ENCODE measurements around the gene KDM4B.

Gene KDM4B

GRCh38 chr19:5098646-5099045 is 129.7 kb downstream of the KDM4B start:
- Histone ChIP-seq H3K9me3 (ENCODE audit: insufficient read depth, low read length, severe bottlenecking) (peaks cover 38% of the 10 kb centered on the region), H3K27me3 (ENCODE audit: insufficient read depth, low read length, poor library complexity) (no peaks in the 10 kb centered on the region), H2AFZ (ENCODE audit: low read depth, low read length) (no peak overlapping the region), H3K79me2 (ENCODE audit: insufficient read depth, low read length) (no peaks in the 10 kb centered on the region), H3K36me3 (ENCODE audit: insufficient read depth, low read length) (peaks cover 78% of the 10 kb centered on the region), H3K9ac (ENCODE audit: low read depth, low read length) (no peak overlapping the region), H3K4me3 (ENCODE audit: low read depth in 1 of 2, low read length in 2 of 2) (0 out of 4 replicates have a peak overlapping the region, but pooled peaks of 1 of the 2 experiments have one; percentile 1), H3K27ac (ENCODE audit: low read length) (no peak overlapping the region), H3K4me1 (ENCODE audit: insufficient read depth, low read length) (no peaks in the 10 kb centered on the region), H3K4me2 (ENCODE audit: insufficient read depth, low read length) (no peak overlapping the region), H4K20me1 (ENCODE audit: insufficient read depth, low read length) (peaks cover 6% of the 10 kb centered on the region; the same call in 1 of the 2 replicates)
- TF ChIP-seq CTCF (IDR thresholded peaks at IDR 0.05; ENCODE audit: borderline replicate concordance, extremely low read depth, low read length, poor library complexity, severe bottlenecking) (no peak), EZH2 (IDR thresholded peaks at IDR 0.05; ENCODE audit: borderline replicate concordance, low read depth, low read length, severe bottlenecking) (no peak)
- ATAC-seq (ENCODE audit: insufficient read depth, low read depth): no peak
- DNase-seq: no peak

GRCh38 chr19:5099701-5100221 is 130.8 kb downstream of the KDM4B start:
- no peaks in the 10 kb centered on the region for H3K79me2 ChIP-seq (ENCODE audit: insufficient read depth, low read length)
- DNase-seq (peak; percentile 26), ATAC-seq (ENCODE audit: insufficient read depth, low read depth) (no peak)
- no peak overlapping the region for H3K27ac ChIP-seq (ENCODE audit: low read length)
- no peak for TF ChIP-seq EZH2 (IDR thresholded peaks at IDR 0.05; ENCODE audit: borderline replicate concordance, low read depth, low read length, severe bottlenecking)
- TF ChIP-seq CTCF (IDR thresholded peaks at IDR 0.05; ENCODE audit: borderline replicate concordance, extremely low read depth, low read length, poor library complexity, severe bottlenecking): no peak
- no peak overlapping the region for H3K4me2 ChIP-seq (ENCODE audit: insufficient read depth, low read length)
- peaks cover 7% of the 10 kb centered on the region; the same call in 1 of the 2 replicates for H4K20me1 ChIP-seq (ENCODE audit: insufficient read depth, low read length)
- no peaks in the 10 kb centered on the region for H3K4me1 ChIP-seq (ENCODE audit: insufficient read depth, low read length)
- no peak overlapping the region for H2AFZ ChIP-seq (ENCODE audit: low read depth, low read length)
- H3K27me3 ChIP-seq (ENCODE audit: insufficient read depth, low read length, poor library complexity): no peaks in the 10 kb centered on the region
- no peak overlapping the region for H3K9ac ChIP-seq (ENCODE audit: low read depth, low read length)
- H3K9me3 ChIP-seq (ENCODE audit: insufficient read depth, low read length, severe bottlenecking): peaks cover 38% of the 10 kb centered on the region
- peaks cover 81% of the 10 kb centered on the region for H3K36me3 ChIP-seq (ENCODE audit: insufficient read depth, low read length)
- H3K4me3 ChIP-seq (ENCODE audit: low read depth in 1 of 2, low read length in 2 of 2): no peak overlapping the region

GRCh38 chr19:5101871-5102270 is 133.0 kb downstream of the KDM4B start:
- Histone ChIP-seq H3K27me3 (ENCODE audit: insufficient read depth, low read length, poor library complexity) (no peaks in the 10 kb centered on the region), H3K4me2 (ENCODE audit: insufficient read depth, low read length) (no peak overlapping the region), H4K20me1 (ENCODE audit: insufficient read depth, low read length) (peaks cover 9% of the 10 kb centered on the region; the same call in 1 of the 2 replicates), H3K4me1 (ENCODE audit: insufficient read depth, low read length) (no peaks in the 10 kb centered on the region), H3K9me3 (ENCODE audit: insufficient read depth, low read length, severe bottlenecking) (peaks cover 31% of the 10 kb centered on the region), H3K79me2 (ENCODE audit: insufficient read depth, low read length) (no peaks in the 10 kb centered on the region), H3K27ac (ENCODE audit: low read length) (no peak overlapping the region), H3K36me3 (ENCODE audit: insufficient read depth, low read length) (peaks cover 77% of the 10 kb centered on the region), H3K4me3 (ENCODE audit: low read depth in 1 of 2, low read length in 2 of 2) (no peak overlapping the region), H2AFZ (ENCODE audit: low read depth, low read length) (no peak overlapping the region), H3K9ac (ENCODE audit: low read depth, low read length) (no peak overlapping the region)
- DNase-seq (no peak), ATAC-seq (ENCODE audit: insufficient read depth, low read depth) (no peak)
- TF ChIP-seq CTCF (IDR thresholded peaks at IDR 0.05; ENCODE audit: borderline replicate concordance, extremely low read depth, low read length, poor library complexity, severe bottlenecking) (no peak), EZH2 (IDR thresholded peaks at IDR 0.05; ENCODE audit: borderline replicate concordance, low read depth, low read length, severe bottlenecking) (no peak)

Data from DND-41 (cell line).